Prostate gland (tissue), 2 donors: Measurements from ENCODE around the gene CCSAP. TPM values are rescaled to one million over a fixed set of nuclear protein-coding genes. Genes with fewer than 3 reads are reported as not detected.

ENCODE experiments used
- DNase-seq: peaks from one replicate; pipeline ENCODE4 v3.0.0-alpha.2; 2019; ENCODE audit warnings: low spot score
- H3K27ac ChIP-seq, 2 donors: fragments of 200-600 bp; sonication (generic); 2 replicates each; pipeline ENCODE4 v1.5.1; 2017 to 2019
- H3K27me3 ChIP-seq: fragments of 200-600 bp; sonication (generic); replicated peaks from 2 replicates; pipeline ENCODE4 v1.5.1; 2019; ENCODE audit not compliant: insufficient read depth
- H3K36me3 ChIP-seq, 2 donors: fragments of 200-600 bp; sonication (generic); 1 replicate in 1 of 2; 2 replicates in 1 of 2; pipeline versions ENCODE4 v1.5.1 to v1.8.1; 2017 to 2019
- H3K4me1 ChIP-seq: fragments of 200-600 bp; sonication (generic); replicated peaks from 2 replicates; pipeline ENCODE4 v1.5.1; 2019
- H3K4me3 ChIP-seq, 2 donors: fragments of 200-600 bp; sonication (generic); 2 replicates each; pipeline ENCODE4 v1.5.1; 2017 to 2019
- H3K9me3 ChIP-seq: fragments of 200-600 bp; sonication (generic); 2 replicates; pipeline ENCODE4 v1.5.1; 2017
- POLR2A ChIP-seq: fragments of 450-650 bp; IDR thresholded peaks from one replicate; pipeline ENCODE4 v1.6.1; 2016; ENCODE audit warnings: antibody characterized with exemption, mild to moderate bottlenecking
- POLR2AphosphoS5 ChIP-seq: sonication (generic); formaldehyde crosslinking; IDR thresholded peaks from one replicate; pipeline ENCODE4 v1.6.1; 2017; ENCODE audit warnings: antibody characterized with exemption
- WGBS: methylation state at CpG from one replicate; pipeline ENCODE4 v1.1.5; 2018; 5-methylcytosine and 5-hydroxymethylcytosine counted together
- intact Hi-C: fragments of 100-400 bp; cut with DNase I; formaldehyde crosslinking; loops from one replicate; pipeline ENCODE4 v1.14.2; 2022
- total RNA-seq, 2 donors: library from RNA; depleted of rRNA; stranded (reverse); fragments of >200 nt; gene quantifications; one replicate each; pipeline ENCODE4 v1.1.0, GENCODE V29; 2016
- TF ChIP-seq, protein P1 (sequence below), 4 experiments: fragments of 200-600 bp in 2 of 4; fragments of 450-650 bp in 2 of 4; sonication (generic) in 2 of 4; IDR thresholded peaks; 1 replicate in 3 of 4; 2 replicates in 1 of 4; pipeline ENCODE4 v1.5.1; 2016 to 2019; ENCODE audit warnings: antibody characterized with exemption in 4 of 4, mild to moderate bottlenecking in 2 of 4, moderate library complexity in 2 of 4

The CCSAP gene
- total RNA-seq, 2 donors from 2014 or later: 5.5 to 6.4 TPM

DNA sequence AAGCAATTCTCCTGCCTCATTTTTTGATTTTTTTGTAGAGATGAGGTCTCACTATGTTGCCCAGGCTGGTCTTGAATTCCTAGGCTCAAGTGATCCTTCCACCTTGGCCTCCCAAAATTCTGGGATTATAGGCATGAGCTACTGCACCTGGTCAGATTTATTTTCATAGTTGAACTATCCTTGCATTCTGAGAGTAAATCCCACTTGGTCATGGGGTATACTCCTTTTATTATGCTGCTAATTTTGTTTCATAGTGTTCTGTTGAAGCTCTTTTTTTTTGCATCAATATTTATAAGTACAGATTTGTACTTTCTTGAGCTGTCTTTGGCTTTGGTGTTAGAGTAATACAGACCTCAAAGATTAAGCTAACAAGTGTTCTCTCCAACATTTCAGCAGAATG is 12.8 kb upstream of the CCSAP start:
- H3K36me3 ChIP-seq: no peaks in the 10 kb centered on the region

DNA sequence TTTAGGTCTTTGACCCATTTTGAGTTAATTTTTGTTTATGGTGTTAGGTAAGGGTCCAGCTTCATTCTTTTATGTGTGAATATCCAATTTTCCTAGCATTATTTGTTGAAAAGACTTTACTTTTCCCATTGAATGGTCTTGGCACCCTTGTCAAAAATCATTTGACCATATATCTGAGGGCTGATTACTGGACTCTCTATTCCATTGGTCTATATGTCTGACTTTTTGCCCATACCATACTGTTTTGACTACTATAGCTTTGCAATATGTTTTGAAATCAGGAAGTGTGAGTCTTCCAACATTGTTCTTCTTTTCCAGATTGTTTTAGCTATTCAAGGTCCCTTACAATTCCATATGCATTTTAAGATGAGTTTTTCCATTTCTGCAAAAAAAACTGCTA is 11.4 kb upstream of the CCSAP start:
- Histone ChIP-seq H3K4me3 (no peak overlapping the region), H3K27me3 (no peaks in the 10 kb centered on the region), H3K9me3 (no peaks in the 10 kb centered on the region), H3K4me1 (no peaks in the 10 kb centered on the region), H3K36me3 (no peaks in the 10 kb centered on the region), H3K27ac (no peak overlapping the region)
- intact Hi-C loops: no loop called here
- TF ChIP-seq POLR2AphosphoS5 (no peak), POLR2A (no peak)
- TF ChIP-seq, protein P1, sequence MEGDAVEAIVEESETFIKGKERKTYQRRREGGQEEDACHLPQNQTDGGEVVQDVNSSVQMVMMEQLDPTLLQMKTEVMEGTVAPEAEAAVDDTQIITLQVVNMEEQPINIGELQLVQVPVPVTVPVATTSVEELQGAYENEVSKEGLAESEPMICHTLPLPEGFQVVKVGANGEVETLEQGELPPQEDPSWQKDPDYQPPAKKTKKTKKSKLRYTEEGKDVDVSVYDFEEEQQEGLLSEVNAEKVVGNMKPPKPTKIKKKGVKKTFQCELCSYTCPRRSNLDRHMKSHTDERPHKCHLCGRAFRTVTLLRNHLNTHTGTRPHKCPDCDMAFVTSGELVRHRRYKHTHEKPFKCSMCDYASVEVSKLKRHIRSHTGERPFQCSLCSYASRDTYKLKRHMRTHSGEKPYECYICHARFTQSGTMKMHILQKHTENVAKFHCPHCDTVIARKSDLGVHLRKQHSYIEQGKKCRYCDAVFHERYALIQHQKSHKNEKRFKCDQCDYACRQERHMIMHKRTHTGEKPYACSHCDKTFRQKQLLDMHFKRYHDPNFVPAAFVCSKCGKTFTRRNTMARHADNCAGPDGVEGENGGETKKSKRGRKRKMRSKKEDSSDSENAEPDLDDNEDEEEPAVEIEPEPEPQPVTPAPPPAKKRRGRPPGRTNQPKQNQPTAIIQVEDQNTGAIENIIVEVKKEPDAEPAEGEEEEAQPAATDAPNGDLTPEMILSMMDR (IDR thresholded peaks at IDR 0.05): no peak
- no peak for DNase-seq

More for the DNA sequence above, 12.8 kb upstream of the CCSAP start:
- intact Hi-C loops: no loop called here
- H3K9me3 ChIP-seq: no peaks in the 10 kb centered on the region
- H3K27ac ChIP-seq: no peak overlapping the region
- TF ChIP-seq, protein P1 (IDR thresholded peaks at IDR 0.05): no peak
- no peak for TF ChIP-seq POLR2AphosphoS5
- no peak for TF ChIP-seq POLR2A
- no peaks in the 10 kb centered on the region for H3K4me1 ChIP-seq
- no peak for DNase-seq
- no peak overlapping the region for H3K4me3 ChIP-seq
- no peaks in the 10 kb centered on the region for H3K27me3 ChIP-seq

DNA sequence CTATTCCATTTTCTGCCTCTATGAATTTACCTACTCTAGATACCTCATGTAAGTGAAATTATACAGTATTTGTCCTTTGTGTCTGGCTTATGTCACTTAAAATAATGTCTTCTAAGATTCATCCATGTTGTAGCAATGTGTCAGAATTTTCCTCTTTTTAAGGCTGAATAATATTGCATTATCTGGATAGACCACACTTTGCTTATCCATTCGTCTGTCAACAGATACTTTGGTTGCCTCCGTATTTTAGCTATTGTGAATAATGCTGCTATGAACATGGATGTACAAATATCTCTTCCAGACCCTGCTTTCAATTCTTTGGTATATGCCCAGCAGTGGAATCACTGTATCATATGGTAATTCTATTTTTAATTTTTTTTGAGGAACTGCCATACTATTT is 10.1 kb upstream of the CCSAP start:
- 96% methylated on average over 2 of the region's 2 CpGs for WGBS
- Histone ChIP-seq H3K36me3 (no peaks in the 10 kb centered on the region), H3K27me3 (no peaks in the 10 kb centered on the region), H3K4me3 (no peak overlapping the region), H3K9me3 (no peaks in the 10 kb centered on the region), H3K27ac (no peak overlapping the region), H3K4me1 (no peaks in the 10 kb centered on the region)
- intact Hi-C loops: no loop called here
- TF ChIP-seq POLR2A: no peak
- no peak for TF ChIP-seq POLR2AphosphoS5
- TF ChIP-seq, protein P1 (IDR thresholded peaks at IDR 0.05): no peak
- DNase-seq: no peak

DNA sequence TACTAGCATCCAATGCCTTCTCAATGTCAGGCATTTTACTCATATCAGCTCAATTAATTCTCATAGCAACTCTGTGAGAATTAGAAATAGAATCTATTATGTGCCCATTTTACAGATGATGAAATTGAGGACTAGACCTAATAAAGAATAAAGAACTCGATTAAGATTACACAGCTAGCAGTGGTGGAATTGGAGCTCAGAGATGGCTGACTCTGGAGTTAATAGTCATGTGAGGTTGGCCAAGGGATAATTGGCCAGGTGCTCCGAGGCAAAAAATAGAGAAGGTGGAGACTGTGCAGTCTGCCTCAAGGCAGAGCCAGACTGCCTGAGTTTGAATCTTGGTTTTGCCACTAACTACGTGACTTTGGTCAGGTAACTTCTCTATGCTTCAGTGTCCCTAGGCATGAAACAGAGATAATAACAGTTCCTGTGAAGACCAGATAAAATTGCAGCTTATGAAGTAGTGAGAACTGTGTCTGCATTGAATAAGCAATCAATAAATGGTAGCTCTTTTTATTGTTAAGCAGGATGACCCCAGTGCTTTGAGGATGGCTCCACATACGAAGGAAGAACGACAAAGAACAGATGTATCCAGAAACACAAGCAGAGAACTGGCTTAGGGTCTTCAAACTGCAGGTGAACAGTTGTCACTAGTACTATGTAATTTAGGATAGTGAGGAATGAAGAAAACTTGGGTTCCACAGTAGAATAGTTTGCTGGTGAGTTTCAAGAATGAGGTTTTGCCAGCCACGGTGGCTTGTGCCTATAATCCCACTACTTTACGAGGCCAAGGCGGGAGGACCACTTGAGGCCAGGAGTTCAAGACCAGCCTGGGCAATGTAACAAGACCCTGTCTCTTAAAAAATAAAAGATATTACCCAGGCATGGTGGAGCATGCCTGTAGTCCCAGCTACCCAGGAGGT is 6.9 kb upstream of the CCSAP start:
- intact Hi-C loops: no loop called here
- whole genome bisulfite sequencing: 64% methylated on average over 8 of the region's 8 CpGs
- H3K4me3 ChIP-seq: no peak overlapping the region

More for the DNA sequence above, 6.9 kb upstream of the CCSAP start:
- no peaks in the 10 kb centered on the region for H3K9me3 ChIP-seq
- H3K27ac ChIP-seq: no peak overlapping the region
- no peaks in the 10 kb centered on the region for H3K4me1 ChIP-seq
- H3K36me3 ChIP-seq: no peaks in the 10 kb centered on the region
- no peak for DNase-seq
- TF ChIP-seq POLR2A: no peak
- TF ChIP-seq, protein P1 (IDR thresholded peaks at IDR 0.05): no peak
- TF ChIP-seq POLR2AphosphoS5: no peak
- H3K27me3 ChIP-seq: no peaks in the 10 kb centered on the region
